Fibroblast of peridontal ligament (primary cell): ENCODE data around the gene GLYR1.

Source experiments
- DNase-seq: peaks from one replicate; pipeline ENCODE4 v3.0.0-alpha.2; 2010; ENCODE audit errors: extremely low read depth

Gene GLYR1

DNA sequence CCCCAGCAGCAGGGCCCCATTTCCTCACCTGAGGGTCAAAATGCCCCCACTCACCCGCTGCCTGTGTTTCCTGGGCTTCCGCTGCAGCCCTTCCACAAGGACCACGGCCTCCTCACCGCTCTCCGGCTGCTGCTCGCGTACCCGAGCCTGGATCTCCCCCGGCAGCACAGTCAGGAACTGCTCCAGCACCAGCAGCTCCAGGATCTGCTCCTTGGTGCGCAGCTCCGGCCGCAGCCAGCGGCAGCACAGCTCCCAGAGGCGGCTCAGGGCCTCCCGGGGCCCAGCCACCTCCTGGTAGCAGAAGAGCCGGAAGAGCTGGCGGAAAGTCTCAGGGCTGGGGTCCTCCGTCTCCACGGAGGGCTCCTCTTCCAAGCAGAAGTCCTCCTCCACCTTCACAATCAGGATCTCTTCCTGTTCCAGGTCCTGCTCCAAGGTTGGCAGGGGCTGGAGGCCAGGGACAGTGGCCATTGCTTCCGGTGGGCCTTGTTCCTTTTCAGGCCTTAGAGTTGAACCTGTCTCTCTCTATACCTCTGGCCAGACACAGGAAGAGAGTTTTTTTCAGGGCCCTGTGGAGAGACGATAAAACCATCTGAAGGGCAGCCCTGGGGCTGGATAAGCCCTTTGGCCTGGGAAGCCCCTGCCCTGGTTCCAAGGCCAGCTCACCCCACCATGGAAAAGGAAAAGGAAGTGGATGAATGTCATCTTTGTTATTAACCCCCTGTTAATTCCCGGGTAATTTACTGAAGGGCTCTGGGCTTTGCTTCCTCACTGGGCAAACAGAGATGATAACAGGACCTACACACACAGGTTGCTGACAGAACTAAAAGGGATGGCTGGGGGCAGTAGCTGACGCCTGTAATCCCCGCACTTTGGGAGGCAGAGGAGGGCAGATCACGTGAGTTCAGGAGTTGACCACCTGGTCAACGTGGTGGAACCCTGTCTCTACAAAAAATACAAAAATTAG is 81.3 kb downstream of the GLYR1 start:
- DNase-seq = no peak

DNA sequence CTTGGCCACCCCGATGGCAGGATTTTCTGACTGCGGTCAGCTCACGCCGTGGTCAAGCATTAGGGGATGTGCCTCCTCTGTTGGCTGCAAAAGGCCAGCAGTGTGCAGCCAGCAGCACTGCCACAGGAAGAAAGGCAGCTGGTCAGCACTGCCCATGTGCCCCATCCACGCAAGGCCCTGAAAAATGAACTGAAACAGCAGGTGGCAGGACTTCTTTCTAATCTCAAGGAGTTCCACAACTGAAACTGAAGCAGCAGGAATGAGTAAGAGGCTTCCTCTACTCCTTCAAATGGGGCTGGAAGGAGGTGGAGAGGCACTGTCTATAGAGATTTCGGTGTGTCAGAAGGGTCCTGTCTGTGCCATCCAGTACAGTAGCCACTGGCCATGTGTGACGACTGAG is 83.3 kb downstream of the GLYR1 start:
- no peak for DNase-seq

DNA sequence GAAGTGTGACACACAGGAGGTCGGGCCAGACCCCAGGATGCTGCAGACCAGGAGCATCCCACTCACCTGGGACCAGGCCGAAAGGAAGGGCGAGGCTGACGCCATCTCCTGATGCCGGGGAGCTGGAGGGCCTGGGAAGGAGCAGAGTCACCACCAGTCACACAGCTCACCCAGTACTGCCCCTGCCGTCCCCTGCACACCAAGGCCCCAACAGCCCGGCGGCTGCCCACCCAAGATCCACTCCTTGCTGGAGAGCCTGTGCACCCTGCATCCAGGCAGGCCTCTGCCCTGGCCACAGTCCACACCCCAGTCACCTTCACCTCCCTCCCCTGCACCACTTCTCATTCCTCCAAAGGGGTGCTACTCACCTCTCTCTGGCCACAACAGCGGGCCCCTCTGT is 84.9 kb downstream of the GLYR1 start:
- no peak for DNase-seq

DNA sequence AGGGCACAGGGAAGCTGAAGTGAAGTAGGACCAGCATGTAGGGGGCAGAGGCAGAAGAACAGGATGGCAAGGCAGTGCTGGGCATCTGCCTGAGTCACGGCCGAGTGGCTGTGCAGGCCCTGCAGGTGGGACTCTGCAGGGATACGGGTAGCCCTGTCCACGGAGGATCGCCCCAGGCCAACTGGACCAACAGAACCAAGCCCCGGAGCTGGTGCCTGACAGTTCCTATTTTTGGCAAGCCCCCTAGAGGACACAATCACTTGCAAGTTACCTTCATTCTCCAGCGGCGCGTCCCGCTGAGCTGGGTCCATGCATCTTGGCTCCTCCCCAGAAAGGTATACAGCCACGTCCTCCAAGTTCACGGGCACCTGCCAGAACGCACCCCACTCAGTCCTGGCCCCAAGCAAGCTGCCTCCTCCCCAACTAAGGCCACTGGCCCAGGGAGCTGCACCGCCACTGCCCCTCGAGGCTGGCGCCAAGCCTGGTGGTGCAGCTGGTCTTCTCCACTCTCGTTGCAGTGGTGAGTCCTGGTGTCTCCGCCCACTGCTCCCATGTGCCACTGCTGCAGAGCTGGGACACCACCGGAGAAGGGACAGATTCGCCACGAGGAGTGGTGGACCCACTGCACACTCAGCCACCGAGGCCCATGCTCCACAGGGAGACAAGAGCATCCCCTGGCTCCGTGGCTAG is 86.7 kb downstream of the GLYR1 start:
- no peak for DNase-seq

DNA sequence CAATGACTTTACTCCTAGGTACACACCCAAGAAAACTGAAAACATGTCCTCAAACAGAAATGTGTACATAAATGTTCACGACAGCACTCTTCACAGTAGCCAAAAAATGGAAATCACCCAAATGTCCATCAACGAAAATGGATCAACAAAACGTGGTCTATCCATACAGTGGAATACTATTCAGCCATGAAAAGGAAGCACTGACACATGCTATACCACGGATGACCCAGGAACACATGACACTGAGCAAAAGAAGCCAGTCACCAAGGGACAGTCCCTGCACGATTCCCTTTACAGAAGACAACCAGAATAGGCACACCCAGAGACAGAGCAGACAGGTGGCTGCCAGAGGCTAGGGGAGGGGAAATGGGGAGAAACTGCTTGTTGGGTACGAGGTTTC is 91.4 kb downstream of the GLYR1 start:
- DNase-seq = no peak

DNA sequence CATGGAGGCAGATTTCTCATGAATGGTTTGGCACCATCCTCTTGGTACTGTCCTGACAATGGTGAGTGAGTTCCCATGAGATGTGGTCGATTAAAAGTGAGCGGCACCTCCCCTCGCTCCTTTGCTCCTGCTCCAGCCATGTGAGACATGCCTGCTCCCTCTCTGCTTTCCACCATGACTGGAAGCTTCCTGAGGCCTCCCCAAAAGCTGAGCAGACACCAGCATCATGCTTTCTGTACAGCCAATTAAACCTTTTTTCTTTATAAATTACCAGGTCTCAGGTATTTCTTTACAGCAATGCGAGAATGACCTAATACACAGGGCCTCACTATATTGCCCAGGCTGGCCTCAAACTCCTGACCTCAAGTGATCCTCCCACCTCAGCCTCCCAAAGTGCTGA is 92.2 kb downstream of the GLYR1 start:
- DNase-seq = no peak

DNA sequence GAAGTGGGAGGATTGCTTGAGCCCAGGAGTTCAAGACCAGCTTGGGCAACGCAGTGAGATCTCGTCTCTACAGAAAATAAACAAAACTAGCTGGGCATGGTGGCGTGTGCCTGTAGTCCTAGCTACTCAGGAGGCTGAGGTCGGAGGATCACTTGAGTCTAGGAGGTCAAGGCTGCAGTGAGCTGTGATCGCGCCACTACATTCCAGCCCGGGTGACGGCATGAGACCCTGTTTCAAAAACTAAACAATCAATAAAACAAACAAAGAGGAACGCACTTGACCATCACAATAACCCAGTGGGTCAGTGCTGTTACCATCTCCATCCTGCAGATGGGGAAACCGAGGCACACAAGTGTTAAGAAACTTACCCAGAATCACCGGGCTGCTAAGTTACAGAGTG is 93.9 kb downstream of the GLYR1 start:
- DNase-seq = no peak
